ENCODE results near the gene CSK.
A peak's percentile ranks its signal among the peaks of the same experiment; 100 is the strongest.

CSK gene

DNA sequence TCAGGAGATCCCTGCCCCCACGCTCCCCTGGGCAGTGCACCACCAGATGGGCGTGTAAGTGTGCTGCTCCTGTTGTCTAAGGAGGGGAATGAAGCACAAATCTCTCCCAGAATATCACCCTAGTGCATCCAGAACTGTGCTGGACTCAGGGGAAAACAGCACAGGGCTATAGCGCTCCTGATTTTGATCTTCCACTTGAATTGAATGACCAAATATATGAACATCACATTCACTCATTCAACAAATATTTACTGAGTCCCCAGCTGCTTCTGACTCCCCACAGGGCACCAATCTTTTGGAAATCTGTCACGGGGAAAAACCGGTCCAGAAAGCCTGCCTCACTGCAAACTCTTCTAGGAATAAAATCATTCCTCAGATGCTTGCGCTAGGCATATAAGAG lies 47.0 kb downstream of the CSK start:
- DNase-seq, result no peak

DNA sequence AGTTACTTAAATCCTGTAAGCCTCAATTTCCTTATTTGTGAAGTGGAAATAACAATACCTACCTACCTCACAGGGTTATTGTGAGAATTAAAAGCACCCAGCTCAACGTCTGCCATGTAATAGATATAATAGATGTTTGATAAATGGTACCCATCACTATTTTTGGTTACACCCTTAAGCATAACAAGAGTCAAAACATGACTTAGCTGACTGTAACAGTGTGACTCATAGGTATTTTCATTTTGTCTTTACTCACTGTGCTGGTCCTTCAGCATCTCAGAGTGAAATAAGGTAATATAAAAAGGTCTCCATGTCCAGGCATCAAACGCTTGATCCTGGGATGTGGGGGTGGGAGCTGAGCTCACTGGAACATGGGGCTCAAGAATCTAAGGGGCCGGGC lies 47.6 kb downstream of the CSK start:
- DNase-seq, result no peak

DNA sequence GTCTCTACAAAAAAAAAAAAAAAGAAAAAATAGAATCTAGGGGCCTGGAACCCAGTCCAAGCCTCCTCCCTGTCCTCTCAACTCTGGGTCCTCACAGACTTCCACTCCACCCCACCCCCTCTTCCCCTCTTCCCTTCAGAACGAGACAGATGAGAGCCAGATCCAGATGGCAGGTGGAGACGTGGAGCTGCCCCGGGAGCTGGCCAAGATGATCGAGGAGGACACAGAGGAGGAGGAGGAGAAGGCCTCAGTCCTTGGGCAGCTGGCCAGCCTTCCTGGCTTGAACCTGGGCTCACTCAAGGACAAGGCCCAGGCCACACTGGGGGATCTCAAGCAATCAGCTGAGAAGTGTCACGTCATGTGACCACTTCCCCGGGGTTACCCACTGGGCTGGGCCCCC lies 48.1 kb downstream of the CSK start:
- DNase-seq, result no peak

DNA sequence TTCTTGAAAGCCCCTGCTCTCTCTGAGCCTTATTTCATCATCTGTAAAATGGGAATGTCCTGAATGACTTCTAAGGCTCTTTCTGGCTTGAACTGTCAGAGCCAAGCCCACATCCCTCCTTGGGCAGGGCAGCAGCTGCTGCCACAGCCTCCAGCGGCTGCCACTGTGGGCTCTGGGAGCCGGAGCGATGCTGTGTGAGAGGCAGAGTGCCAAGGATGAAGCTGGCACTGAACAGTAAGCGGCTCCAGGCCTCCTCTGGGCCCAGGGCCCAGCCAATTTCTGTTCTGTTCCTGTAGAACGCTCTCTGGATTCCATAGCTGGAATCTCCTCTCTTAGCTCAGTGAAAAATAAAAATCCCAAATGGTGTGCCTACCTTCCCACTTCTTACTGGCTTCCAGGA lies 49.0 kb downstream of the CSK start:
- DNase-seq, result no peak

DNA sequence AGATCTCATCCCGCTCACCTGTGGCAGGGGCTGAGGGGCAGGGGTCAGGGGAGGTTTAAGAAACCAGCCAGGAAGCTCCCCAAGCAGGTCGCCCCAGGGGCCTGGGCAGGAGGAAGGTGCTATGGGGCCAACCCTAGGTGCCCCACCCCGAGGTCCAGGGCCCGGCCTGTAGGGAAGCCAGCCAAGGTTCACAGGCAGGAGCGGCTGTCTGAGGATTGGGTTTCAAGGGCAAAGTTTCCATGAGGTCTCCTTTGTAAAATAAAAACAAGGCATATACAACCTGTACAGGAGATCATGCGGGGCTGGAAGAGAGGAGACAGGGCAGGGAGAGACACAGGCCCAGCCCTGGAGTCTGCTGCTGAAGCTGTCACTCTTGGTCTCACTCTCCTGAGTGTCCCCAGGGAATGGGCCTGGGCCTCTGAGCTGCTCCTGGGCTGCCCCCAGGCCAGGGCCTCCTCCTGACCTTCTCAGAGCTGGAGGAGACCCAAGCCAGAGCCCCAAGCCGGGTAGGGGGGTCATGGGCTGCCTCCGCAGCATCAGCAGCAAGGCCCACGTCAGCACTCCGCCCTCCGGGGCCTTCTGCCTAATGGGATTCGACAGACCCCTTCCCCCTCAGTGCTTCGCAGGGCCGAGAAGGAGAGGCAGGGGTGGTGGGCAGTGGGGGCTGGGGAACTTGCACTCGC lies 50.1 kb downstream of the CSK start:
- DNase-seq, result no peak

DNA sequence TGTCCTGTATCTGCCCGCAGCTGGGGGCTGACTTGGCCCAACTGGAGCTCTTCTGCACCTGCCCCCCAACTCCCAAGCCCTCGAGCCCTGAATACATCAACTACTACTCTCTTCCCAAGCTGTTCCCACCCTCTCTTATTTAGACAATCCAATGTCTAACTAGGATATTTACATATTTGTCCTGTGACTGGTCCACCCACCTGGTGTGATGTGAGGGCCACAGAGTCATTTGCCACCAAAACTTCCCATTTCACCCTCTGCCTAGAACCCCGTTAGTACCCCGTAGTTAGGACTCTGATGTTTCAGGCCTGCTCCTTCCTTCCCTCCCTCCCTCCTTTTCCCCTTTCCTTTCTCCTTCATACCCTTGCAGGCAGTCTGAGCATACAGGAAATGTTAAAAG lies 50.9 kb downstream of the CSK start:
- DNase-seq, result no peak

DNA sequence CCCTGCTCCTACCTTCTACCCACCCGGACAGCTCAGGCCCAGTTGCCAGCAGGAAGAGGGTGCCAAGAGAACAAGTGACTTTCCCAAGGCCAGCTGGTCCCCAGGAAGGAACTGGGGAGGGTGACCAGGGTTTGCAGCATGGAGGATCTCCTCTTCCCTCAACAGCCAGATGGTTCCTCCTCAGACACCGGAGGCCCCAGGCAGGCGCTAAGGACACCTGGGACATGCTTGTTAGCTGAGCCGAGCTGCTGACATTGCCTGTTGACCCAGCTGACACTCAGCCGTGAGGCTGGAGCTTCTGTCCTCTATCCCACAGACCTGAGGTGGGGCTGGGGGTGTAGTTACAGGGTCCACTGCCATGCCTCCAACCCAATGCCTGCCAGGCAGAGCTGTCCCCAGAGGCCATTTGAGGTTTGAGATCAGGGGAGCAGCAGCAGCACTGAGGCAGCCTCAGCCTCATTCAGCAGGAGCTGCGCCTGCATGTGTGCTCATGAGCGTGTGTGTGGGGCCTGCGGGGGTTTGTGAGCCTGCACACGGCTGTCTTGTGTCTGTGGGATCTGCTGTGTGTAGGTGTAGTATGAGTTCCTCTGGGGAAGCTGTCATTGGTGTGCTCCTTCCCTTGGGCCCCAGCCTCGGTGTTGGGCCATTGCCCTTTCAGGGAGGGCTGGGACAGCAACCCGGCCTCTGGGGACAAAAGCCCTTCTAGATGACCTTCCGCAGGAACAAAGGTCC lies 51.7 kb downstream of the CSK start:
- DNase-seq, result no peak

DNA sequence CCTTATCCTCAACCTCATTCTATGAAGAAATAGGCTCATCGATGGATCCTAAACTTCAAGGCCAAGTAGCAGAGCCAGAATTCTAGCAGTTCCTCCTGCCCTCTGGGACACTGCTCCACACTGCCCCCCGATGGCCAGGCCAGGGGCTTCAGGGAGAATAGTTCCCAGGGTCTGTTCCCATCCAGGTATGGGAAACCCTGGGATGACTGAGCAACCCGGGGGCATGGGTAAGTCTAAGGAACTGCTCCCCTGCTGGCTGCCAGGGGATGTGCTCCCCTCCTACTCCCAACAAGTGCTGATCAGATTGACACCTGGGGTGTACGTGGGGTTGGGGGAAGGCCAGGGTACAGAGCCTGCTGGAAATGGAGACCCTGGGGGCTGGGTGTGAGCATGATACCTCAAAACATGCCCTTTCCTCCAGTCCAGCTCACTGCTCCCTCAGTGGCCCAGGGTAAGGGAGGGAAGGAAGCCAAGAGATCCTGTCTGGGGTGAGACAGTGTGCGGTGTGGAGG lies 53.5 kb downstream of the CSK start:
- no peak for DNase-seq

DNA sequence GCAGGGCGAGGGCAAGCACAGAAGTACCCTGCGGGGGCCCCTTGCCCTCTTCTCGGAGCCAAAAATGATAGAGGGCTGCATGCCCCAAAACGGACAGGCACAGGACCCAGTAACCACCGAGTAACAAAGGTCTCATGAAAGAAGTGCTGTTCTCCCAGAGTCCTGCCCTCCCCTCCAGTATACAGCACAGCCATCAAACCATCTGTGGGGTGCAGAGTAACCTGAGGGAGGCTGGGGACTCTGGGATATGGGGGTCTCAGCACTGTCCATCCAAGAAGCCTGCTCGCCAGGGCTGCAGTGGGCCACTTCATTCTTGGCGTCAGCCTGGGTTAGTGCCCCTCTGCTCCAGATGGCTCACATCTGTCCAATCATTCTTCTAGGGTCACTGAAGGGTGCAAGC lies 55.0 kb downstream of the CSK start:
- no peak for DNase-seq

DNA sequence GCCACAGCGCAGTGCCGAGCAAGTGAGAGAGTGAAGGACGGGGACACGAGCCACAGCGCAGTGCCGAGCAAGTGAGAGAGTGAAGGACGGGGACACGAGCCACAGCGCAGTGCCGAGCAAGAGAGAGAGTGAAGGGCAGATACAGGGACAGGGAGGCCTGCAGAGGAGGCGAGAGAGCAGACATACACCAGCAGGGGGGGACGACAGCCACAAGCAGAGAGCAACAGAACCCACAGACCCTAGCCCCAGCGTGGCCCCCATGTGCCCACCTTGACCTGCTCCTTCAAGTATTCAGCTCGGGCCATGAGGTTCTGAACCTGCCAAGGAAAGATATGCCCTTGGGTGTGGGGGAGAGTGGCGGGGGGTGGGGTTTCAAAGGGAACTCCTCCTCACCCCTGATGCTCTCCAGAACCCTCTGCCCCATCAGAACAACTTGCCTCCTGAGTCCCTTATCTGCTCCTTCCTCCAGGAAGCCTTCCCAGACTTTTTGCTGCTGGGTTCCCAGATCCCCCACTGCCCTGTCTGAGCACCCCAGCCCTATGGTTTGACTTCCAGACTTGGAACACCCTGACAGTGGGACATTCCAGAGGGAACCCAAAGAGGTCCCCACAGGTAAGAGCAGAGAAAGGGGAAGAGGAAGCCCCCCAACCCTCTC lies 55.7 kb downstream of the CSK start:
- no peak for DNase-seq

DNA sequence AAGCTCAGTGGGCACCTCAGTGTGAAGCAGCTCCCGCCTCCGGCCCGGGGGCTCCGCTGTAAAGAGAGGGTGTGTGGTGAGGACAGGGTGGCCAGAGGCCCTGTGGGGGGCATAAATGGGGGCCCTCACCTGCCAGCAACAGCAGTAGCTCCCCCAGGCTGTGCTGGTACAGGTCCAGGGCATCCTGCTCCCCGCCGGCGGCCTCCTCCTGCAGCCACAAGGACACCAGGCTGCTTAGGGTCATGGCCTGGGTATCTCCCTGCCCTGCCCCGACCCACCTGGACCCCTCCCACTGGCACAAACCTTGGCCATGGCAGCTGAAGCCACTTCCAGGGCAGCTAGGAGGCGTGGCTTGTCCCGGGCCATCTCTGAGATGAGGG lies 56.2 kb downstream of the CSK start:
- no peak for DNase-seq

DNA sequence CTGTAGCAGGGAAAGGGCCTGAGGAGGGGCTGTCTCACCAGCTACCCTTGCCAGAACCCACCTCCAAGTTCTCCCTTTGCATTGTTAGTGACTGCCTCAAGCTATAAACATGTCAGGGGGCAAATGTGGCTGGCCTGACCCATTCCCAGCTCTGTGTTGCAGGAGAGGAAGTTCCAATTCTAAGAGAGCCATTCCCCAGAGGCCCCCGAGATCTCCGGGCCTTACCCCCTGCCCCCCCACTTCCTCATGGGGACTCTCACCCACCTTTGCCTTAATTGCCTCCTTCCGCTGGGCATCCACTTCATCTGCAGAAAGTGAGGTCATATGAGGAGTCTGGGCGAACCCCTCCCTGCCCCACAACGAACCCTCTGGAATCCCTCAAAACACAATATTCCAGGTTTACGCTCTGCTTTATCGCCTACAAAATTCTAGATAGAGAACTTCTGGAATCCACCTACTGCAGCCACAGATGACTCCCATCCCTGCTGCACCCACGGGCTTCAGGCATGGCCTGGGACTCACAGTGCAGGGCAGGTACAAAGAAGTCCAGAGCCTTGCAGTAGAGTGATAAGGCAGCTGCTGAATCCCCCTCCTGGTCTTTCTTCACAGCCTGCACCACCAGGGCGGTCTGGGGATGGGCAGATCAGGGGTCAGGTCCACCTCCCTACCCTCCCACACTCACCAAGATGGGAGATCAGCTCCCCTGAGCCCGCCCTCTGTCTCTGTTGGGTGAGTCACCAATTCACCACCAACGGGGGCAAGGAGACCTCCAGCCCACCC lies 57.1 kb downstream of the CSK start:
- no peak for DNase-seq

DNA sequence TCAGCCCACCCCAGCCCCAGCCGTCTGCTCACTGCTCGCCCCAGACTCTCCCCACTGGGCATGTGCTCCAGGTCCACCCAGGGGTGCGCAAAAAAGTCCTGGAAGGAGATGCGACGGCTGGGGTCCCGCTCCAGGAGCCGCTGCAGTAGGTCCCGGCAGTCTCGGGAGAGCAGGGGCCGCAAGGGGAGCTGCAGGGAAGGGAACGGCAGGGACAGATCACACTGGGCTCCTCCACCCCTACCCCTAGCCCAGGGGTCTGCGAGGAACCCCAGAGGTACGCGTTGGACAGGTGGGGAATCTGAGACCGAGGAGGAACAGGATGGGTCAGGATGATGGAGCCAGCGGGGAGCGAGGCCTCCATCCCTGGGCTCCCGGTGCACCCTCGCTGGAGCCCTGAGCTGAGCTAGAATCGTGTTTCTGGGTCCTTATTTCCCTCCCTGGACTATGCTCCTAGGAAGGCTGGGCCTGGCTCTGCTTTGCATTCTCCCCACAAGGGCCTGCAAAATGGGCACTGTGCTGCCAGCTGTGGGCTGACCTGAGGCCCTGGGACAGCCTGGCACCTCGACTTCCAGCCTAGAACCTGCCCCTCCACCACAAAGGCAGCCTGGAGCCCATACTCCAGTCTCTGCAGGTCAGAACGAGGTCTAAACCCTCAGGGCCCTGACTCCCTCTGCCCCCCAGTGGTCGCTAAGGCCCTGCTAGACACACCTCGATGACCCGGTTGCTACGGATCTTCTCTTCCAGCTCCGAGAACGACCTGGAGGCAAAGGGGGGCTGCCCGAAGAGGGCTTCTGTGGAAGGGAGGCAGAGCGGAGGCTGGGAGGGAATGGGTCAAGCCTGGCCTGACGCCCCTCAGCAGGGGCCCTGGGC lies 57.9 kb downstream of the CSK start:
- DNase-seq, result no peak

DNA sequence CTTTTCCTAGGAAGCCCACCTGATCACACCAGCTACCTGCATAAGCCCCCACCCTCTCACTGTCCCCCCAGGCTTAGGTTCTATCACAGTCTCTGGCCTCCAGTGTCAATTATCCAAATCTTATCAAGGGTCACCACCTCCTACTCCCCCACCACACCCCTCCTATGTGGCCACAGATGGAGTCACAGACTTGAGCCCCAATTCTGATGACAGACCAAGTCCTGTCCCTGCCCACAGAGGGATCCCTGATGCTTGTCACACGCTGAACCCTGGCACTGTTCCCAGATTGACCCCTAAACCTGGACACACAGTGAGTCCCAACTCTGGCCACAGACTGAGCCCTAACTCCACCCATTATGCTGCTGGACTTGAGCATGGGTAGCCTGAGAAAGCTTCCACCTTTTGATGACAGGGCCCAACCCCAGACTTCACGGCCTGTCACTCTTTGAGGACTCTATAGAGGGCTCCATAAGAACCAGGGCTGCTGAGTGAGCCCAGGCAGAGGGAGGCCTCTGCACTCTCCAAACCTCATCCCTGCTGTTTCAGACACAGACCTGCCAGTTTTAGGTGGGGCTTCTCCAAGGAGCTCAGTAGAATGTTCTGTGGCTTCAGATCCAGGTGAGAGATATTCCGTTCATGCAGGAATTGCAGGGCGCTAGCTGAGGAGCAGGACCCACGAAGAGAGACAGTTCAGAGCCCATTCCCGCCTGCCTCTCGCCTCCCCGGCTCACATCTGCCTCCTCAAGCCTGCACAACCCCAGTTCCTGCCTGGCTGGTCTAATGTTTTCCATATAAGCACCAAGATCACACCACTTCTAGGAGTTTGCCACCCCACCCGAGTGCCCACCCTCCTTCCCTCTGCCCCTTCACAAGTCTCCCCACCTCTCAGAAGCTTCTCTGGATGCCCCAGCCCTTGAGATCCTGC lies 59.2 kb downstream of the CSK start:
- DNase-seq, result no peak

DNA sequence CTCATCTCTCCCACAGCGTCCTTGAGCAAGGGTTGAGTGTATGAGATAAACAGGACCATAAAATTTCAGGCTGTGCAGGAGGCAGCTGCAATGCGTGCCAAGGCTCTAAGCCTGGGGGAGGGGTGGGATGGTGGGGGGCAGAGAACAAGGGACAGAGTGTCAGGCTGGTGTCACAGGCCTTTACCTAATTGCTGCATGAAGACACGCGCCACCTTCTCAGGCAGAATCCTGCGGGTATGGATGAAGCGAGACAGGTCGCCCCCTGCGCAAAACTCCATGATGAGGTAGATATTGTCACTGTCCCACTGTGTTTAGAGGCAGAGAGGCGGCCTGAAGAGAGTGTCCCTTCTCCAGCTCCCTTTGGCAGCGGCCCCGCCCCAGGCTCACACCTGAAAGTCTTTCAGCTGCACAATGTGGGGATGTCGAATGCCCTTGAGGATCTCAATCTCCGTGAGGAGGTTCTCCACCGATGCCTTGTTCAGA lies 60.1 kb downstream of the CSK start:
- no peak for DNase-seq

DNA sequence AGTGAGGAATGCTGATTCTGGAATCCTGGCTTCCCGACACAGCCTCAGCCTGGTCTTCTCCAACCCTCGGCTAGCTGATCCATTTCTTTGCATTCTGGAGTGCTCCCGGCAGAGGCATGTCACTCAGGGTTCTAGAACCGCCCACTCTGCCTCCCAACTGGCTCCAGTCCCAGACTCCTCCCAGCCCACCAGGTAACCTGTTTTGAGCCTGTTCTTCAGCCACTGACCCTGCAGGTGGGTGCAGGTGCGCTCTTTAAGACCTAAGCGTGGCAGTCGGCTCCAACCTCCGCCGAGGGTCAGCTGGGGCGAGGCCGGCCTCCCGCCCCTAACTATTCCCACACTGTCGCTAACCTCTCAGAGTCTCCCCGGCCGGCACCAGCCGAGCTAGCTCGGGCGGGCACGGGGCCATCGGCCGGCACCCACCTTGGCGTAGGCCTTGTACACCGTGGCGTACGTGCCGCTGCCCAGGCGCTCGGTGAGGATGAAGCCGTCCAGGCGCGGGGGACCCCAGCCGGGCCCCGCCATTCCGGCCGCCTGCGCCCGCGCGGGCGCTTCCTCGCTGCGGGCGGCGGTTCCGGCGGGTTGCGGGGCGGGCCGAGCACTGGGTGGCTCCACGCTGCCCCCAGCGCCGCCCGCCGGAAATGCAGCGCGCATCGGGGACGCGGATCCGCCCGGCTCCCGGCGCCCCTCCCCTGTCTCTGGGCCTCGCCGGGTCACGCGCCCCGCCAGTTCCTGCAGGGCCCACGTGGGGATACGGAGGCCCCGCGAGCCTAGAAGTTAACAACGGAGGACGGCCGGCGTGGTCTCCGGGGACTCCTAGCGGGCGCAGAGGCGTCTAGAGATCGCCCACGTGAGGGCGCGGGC lies 60.9 kb downstream of the CSK start, which contains the start of gene ULK3:
TSS of gene ULK3 (minus strand) at position 576 of the 864 bp plus-strand sequence. CDS start at position 525, 51 bp downstream.
- DNase-seq, result peak; percentile 72 to 78

DNA sequence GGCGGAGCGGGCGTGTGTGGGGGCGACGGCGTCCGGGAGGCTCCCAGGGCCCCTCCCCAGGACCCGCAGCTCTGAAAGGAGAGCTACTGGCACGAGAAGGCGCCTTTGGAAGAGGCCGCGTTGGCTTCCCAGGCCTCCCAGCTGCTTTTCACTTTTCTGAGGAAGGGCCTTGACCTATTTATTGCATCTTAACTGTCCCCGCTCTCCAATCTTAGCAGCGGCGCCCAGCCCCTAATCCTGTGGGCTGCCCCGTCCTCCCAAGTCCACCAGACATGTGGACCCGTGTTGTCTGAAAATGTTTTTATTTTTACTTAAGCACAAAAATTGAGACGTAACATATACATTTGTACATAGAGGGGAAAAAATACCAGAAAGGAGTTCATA lies 61.6 kb downstream of the CSK start:
- no peak for DNase-seq

DNA sequence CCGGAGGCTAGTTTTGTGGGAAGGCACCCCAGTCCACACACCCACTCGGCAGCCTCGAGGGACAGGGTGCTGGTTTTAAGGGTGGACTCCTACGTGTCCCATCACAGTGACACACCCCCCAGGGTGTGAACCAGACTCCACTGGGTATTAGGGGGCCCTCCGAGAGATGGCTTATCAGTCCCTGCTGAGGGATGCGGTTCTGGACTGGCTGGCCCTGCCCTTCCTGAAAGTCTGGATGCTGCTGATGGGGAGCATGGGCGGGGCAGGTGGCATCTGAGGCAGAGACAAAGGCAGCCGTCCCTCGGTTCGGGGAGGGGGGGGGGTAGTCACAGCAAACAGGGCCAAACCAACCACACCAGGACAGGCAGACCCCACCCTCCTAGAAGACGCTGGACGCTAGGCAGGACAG lies 62.0 kb downstream of the CSK start:
- DNase-seq, result no peak

DNA sequence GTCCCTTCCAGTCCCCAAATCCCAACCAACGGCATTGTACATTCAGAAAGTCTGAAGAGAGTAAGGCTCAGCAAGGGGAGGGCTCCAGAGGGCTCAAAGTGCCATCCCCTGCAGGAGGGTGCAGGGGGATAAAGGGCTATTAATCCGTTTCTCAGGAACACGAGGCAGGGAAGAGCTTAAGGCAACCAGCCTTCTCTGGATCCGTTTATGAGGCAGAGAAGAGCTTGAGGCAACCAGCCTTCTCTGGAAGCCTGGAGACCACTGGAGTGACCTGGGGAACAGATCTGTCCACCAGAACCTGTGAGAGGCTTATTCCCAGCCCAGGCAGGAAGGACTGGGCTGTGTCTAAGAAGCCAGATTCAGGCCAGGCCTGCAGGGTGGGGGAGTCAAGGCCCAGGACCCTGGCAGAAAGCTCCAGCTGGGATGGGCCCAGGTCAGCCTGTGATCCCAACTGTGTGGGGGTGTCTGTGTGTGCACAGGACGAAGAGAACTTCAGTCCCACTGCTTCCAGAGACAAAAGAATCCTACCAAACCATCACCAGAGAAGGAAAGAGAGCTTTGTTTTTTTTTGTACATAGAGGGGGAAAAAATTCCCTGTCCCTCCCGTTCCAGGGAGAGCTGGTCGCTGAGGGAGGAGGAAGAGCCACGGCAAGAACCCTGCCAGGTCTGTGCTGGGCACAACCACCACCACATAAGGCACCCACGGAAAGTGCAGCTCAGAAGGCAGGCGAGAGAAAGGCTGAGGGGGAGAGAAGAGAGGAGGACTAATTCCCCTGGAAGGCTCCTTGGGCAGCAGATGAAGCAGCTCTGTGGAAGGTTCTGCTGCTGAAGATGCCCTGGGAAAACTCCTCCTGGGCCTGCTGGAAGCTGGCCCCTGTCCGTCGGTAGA lies 62.7 kb downstream of the CSK start:
- no peak for DNase-seq
